Right lobe of liver (tissue), 6 donors: Measurements from ENCODE around the gene TMEM52. TPM values are rescaled to one million over a fixed set of nuclear protein-coding genes. Genes with fewer than 3 reads are reported as not detected.

ENCODE experiments used
- ATAC-seq, 4 donors: fragments of 200-7000 bp; cut with Tn5 transposase; one replicate each; pipeline ENCODE4 v1.9.1; 2020; ENCODE audit warnings: mild to moderate bottlenecking in 4 of 4, moderate library complexity in 4 of 4
- DNase-seq, 3 donors: peaks; one replicate each; pipeline ENCODE4 v3.0.0-alpha.2; 2020
- H3K27ac ChIP-seq, 3 donors: fragments of 200-600 bp; one replicate each; pipeline ENCODE4 v1.8.0; 2022
- H3K27me3 ChIP-seq, 2 donors: fragments of 200-600 bp; one replicate each; pipeline ENCODE4 v1.8.0; 2022
- H3K36me3 ChIP-seq, 4 donors: fragments of 200-600 bp; sonication (generic) in 1 of 4; one replicate each; pipeline versions ENCODE4 v1.5.1 to v1.8.0; 2017 to 2022; ENCODE audit warnings: control low read depth in 1 of 4
- H3K4me1 ChIP-seq, 4 donors: fragments of 200-600 bp; sonication (generic) in 1 of 4; one replicate each; pipeline versions ENCODE4 v1.5.1 to v1.8.0; 2017 to 2022; ENCODE audit warnings: control low read depth in 1 of 4
- H3K4me3 ChIP-seq, 3 donors: fragments of 200-600 bp; one replicate each; pipeline ENCODE4 v1.8.0; 2022
- H3K9me3 ChIP-seq, 4 donors: fragments of 200-600 bp; sonication (generic) in 1 of 4; one replicate each; pipeline versions ENCODE4 v1.5.1 to v1.8.0; 2017 to 2022; ENCODE audit warnings: control low read depth in 1 of 4
- CTCF ChIP-seq, 4 donors: fragments of 200-600 bp in 3 of 4; fragments of 450-650 bp in 1 of 4; IDR thresholded peaks; one replicate each; pipeline versions ENCODE4 v1.5.1 to v1.8.0; 2016 to 2022; ENCODE audit warnings: antibody characterized with exemption in 4 of 4, mild to moderate bottlenecking in 2 of 4
- POLR2A ChIP-seq: fragments of 450-650 bp; IDR thresholded peaks from one replicate; pipeline ENCODE4 v1.6.1; 2017; ENCODE audit warnings: antibody characterized with exemption, mild to moderate bottlenecking
- WGBS: methylation state at CpG from one replicate; pipeline ENCODE4 v1.1.6; 2018; ENCODE audit warnings: low coverage, low lambda C conversion rate; ENCODE audit not compliant: insufficient coverage; ENCODE audit errors: missing lambda C conversion rate; 5-methylcytosine and 5-hydroxymethylcytosine counted together
- intact Hi-C, 2 donors: fragments of 100-400 bp; cut with DNase I; formaldehyde crosslinking; loops; one replicate each; pipeline versions ENCODE4 v1.11.2 to v1.14.1; 2022
- total RNA-seq, 6 experiments: library from RNA; depleted of rRNA in 2 of 6; stranded (reverse); fragments of >200 nt in 2 of 6; fragmentation: NEBNext Ultra II Directional in 3 of 6; extraction: Animal tissue kit (Norgen Biotek cat#: 25700) in 3 of 6; gene quantifications; one replicate each; pipeline versions ENCODE4 v1.1.0 to v1.2.4, GENCODE V29; 2016 to 2023
- donor health status: DM: no; HTN: yes; CAD: no.
- donor health status: DM: no; HTN: no; CAD: no.
- donor health status: DM: no; HTN: no; CAD: no.
- donor health status: DM: no; HTN: yes; CAD: no.
- donor health status: DM: no; HTN: yes; CAD: no.

The TMEM52 gene
- total RNA-seq, 6 experiments from 2014 or later: 2.3 to 13.2 (median 6.0) TPM

- DNase-seq: no peak
- WGBS: 70% methylated on average over 4 of the region's 14 CpGs
- ATAC-seq: no peak
- Histone ChIP-seq H3K9me3 (no peaks in the 10 kb centered on the region), H3K36me3 (no peaks in the 10 kb centered on the region), H3K27ac (no peak overlapping the region), H3K4me3 (no peak overlapping the region), H3K27me3 (no peaks in the 10 kb centered on the region), H3K4me1 (peaks cover 0 to 2% (median 0%) of the 10 kb centered on the region in 4 donors)
- TF ChIP-seq POLR2A (no peak), CTCF (IDR thresholded peaks at IDR 0.05) (no peak)
- intact Hi-C loops: loop anchor here (10.0 kb wide), 2 partner anchors 106 to 146 kb away; no protein-coding TSS in a partner anchor
Observed at GRCh38 chr1:1900883-1901640, 18.0 kb downstream of the TMEM52 start.

- WGBS: 60% methylated on average over 1 of the region's 9 CpGs
- Histone ChIP-seq H3K27ac (no peak overlapping the region), H3K4me1 (peaks cover 0 to 4% (median 0%) of the 10 kb centered on the region in 4 donors), H3K4me3 (no peak overlapping the region), H3K27me3 (no peaks in the 10 kb centered on the region), H3K36me3 (no peaks in the 10 kb centered on the region), H3K9me3 (no peaks in the 10 kb centered on the region)
- ATAC-seq: no peak
- TF ChIP-seq POLR2A: no peak
- TF ChIP-seq CTCF (IDR thresholded peaks at IDR 0.05): no peak
- intact Hi-C loops: loop anchor here (10.0 kb wide), 2 partner anchors 105 to 145 kb away; no protein-coding TSS in a partner anchor
- no peak for DNase-seq
Observed at GRCh38 chr1:1899967-1900327, 19.1 kb downstream of the TMEM52 start.

- peak in 3 of 4 donors; percentile 8 to 31 (median 19) for ATAC-seq
- intact Hi-C loops: no loop called here
- Histone ChIP-seq H3K4me3 (no peak overlapping the region), H3K36me3 (no peaks in the 10 kb centered on the region), H3K27me3 (no peaks in the 10 kb centered on the region), H3K4me1 (peaks cover 0 to 10% (median 0%) of the 10 kb centered on the region in 4 donors), H3K9me3 (no peaks in the 10 kb centered on the region), H3K27ac (no peak overlapping the region)
- TF ChIP-seq POLR2A: no peak
- peak; percentile 10 to 23 (median 13) for TF ChIP-seq CTCF (IDR thresholded peaks at IDR 0.05)
- 17% methylated on average over 2 of the region's 16 CpGs for WGBS
- no peak for DNase-seq
Observed at GRCh38 chr1:1899266-1899966, 19.7 kb downstream of the TMEM52 start.

- no peak for ATAC-seq
- 81% methylated on average over 4 of the region's 6 CpGs for WGBS
- Histone ChIP-seq H3K4me1 (peaks cover 0 to 15% (median 0%) of the 10 kb centered on the region in 4 donors), H3K27ac (no peak overlapping the region), H3K36me3 (no peaks in the 10 kb centered on the region), H3K4me3 (no peak overlapping the region), H3K9me3 (no peaks in the 10 kb centered on the region), H3K27me3 (no peaks in the 10 kb centered on the region)
- intact Hi-C loops: no loop called here
- DNase-seq: no peak
- no peak for TF ChIP-seq CTCF (IDR thresholded peaks at IDR 0.05)
- no peak for TF ChIP-seq POLR2A
Observed at GRCh38 chr1:1898246-1898933, 20.7 kb downstream of the TMEM52 start.
